Neural cell (in vitro differentiated cells): Measurements from ENCODE around the gene AARS2. TPM values are rescaled to one million over a fixed set of nuclear protein-coding genes. Genes with fewer than 3 reads are reported as not detected.

Experiments used
- H2AFZ ChIP-seq: fragments of 200-600, 300-800 bp; sonication (generic), shearing (Covaris generic); 2 replicates; pipeline ENCODE4 v1.6.0; 2014; ENCODE audit warnings: low read depth, mild to moderate bottlenecking, antibody characterized with exemption, low read length, moderate library complexity
- H3F3A ChIP-seq: fragments of 200-600 bp; shearing (Covaris generic); 2 replicates; pipeline ENCODE4 v1.6.1; 2016; ENCODE audit warnings: mild to moderate bottlenecking, moderate library complexity, mixed read lengths, antibody characterized with exemption, low read length; ENCODE audit not compliant: insufficient read depth, poor library complexity, severe bottlenecking
- H3K27ac ChIP-seq: fragments of 200-600, 300-800 bp; sonication (generic), shearing (Covaris generic); 2 replicates; pipeline ENCODE4 v1.5.1; 2014; ENCODE audit warnings: mild to moderate bottlenecking, low read length, moderate library complexity
- H3K27me3 ChIP-seq: fragments of 300-800, 200-600 bp; sonication (generic), shearing (Covaris generic); 2 replicates; pipeline ENCODE4 v1.6.0; 2014; ENCODE audit warnings: mild to moderate bottlenecking, low read depth, low read length, moderate library complexity; ENCODE audit not compliant: insufficient read depth
- H3K36me3 ChIP-seq: fragments of 300-800, 200-600 bp; sonication (generic), shearing (Covaris generic); 2 replicates; pipeline ENCODE4 v1.5.1; 2014; ENCODE audit warnings: mild to moderate bottlenecking, antibody characterized with exemption, low read length, moderate library complexity; ENCODE audit not compliant: insufficient read depth
- H3K4me2 ChIP-seq: fragments of 300-800, 200-600 bp; sonication (generic), shearing (Covaris generic); 2 replicates; pipeline ENCODE4 v1.6.0; 2014; ENCODE audit warnings: mild to moderate bottlenecking, low read length
- H3K4me3 ChIP-seq: fragments of 300-800, 200-600 bp; sonication (generic), shearing (Covaris generic); 2 replicates; pipeline ENCODE4 v1.5.1; 2014; ENCODE audit warnings: mild to moderate bottlenecking, low read length, moderate library complexity
- H3K79me2 ChIP-seq: fragments of 200-600 bp; shearing (Covaris generic); replicated peaks from 2 replicates; pipeline ENCODE4 v1.6.0; 2014; ENCODE audit warnings: mild to moderate bottlenecking, low read length, moderate library complexity; ENCODE audit not compliant: insufficient read depth
- H3K9ac ChIP-seq: fragments of 300-800, 200-600 bp; sonication (generic), shearing (Covaris generic); 2 replicates; pipeline ENCODE4 v1.6.1; 2016; ENCODE audit warnings: mild to moderate bottlenecking, low read length, mixed read lengths
- H3K9me2 ChIP-seq: fragments of 200-600 bp; shearing (Covaris generic); 2 replicates; pipeline ENCODE4 v1.6.1; 2016; ENCODE audit warnings: mild to moderate bottlenecking, low read length, mixed read lengths; ENCODE audit not compliant: insufficient read depth
- H3K9me3 ChIP-seq: fragments of 200-600, 300-800 bp; sonication (generic), shearing (Covaris generic); 2 replicates; pipeline ENCODE4 v1.6.1; 2016; ENCODE audit warnings: mild to moderate bottlenecking, mixed run types, low read length, moderate library complexity, mixed read lengths
- H4K20me1 ChIP-seq: fragments of 200-600 bp; shearing (Covaris generic); 2 replicates; pipeline ENCODE4 v1.6.1; 2016; ENCODE audit warnings: mild to moderate bottlenecking, mixed run types; ENCODE audit not compliant: insufficient read depth
- EP300 ChIP-seq: fragments of 450-650 bp; conservative IDR thresholded peaks from 2 replicates; pipeline ENCODE4 v1.6.1; 2014; ENCODE audit warnings: antibody characterized with exemption, mild to moderate bottlenecking, moderate library complexity; ENCODE audit not compliant: poor library complexity, severe bottlenecking
- EZH2 ChIP-seq: fragments of 200-600, 300-800 bp; shearing (Covaris generic), sonication (generic); IDR thresholded peaks from 2 replicates; pipeline ENCODE4 v1.6.1; 2014; ENCODE audit warnings: antibody characterized with exemption, low read length, borderline replicate concordance, mild to moderate bottlenecking; ENCODE audit not compliant: insufficient read depth, poor library complexity, severe bottlenecking
- MXI1 ChIP-seq: fragments of 450-650 bp; conservative IDR thresholded peaks from 2 replicates; pipeline ENCODE4 v1.6.1; 2014; ENCODE audit warnings: antibody characterized with exemption, mild to moderate bottlenecking; ENCODE audit not compliant: poor library complexity, severe bottlenecking
- POLR2AphosphoS5 ChIP-seq: IDR thresholded peaks from 2 replicates; pipeline ENCODE4 v1.6.1; 2012
- RAD21 ChIP-seq: fragments of 450-650 bp; conservative IDR thresholded peaks from 2 replicates; pipeline ENCODE4 v1.6.1; 2014; ENCODE audit warnings: antibody characterized with exemption, mild to moderate bottlenecking, moderate library complexity
- SMC3 ChIP-seq: fragments of 450-650 bp; conservative IDR thresholded peaks from 2 replicates; pipeline ENCODE4 v1.6.1; 2014; ENCODE audit warnings: antibody characterized with exemption, mild to moderate bottlenecking, moderate library complexity; ENCODE audit not compliant: poor library complexity
- TAF1 ChIP-seq: IDR thresholded peaks from 2 replicates; pipeline ENCODE4 v1.6.1; 2012; ENCODE audit warnings: low read depth
- polyA plus RNA-seq: library from polyadenylated mRNA; depleted of rRNA; stranded (reverse); fragments of >200 nt; gene quantifications from 2 replicates; pipeline ENCODE4 v1.2.3, GENCODE V29; 2014
- TF ChIP-seq, protein P1 (sequence below): IDR thresholded peaks from 2 replicates; pipeline ENCODE4 v1.6.1; 2012; ENCODE audit warnings: borderline replicate concordance
- TF ChIP-seq, protein P2 (sequence below): fragments of 450-650 bp; IDR thresholded peaks from 2 replicates; pipeline ENCODE4 v1.5.1; 2014; ENCODE audit warnings: antibody characterized with exemption, mild to moderate bottlenecking, moderate library complexity; ENCODE audit not compliant: poor library complexity, severe bottlenecking

AARS2 gene
- polyA plus RNA-seq, 1 donor from 2014 or later, result 12.6 TPM

- no peak overlapping the region for H3K4me3 ChIP-seq
- H3K9me3 ChIP-seq, result no peaks in the 10 kb centered on the region
- no peak overlapping the region for H3K9ac ChIP-seq
- no peak overlapping the region for H3K4me2 ChIP-seq
- no peak overlapping the region for H3K27ac ChIP-seq
- no peak for TF ChIP-seq RAD21
- no peak for TF ChIP-seq MXI1
- TF ChIP-seq, protein P1, sequence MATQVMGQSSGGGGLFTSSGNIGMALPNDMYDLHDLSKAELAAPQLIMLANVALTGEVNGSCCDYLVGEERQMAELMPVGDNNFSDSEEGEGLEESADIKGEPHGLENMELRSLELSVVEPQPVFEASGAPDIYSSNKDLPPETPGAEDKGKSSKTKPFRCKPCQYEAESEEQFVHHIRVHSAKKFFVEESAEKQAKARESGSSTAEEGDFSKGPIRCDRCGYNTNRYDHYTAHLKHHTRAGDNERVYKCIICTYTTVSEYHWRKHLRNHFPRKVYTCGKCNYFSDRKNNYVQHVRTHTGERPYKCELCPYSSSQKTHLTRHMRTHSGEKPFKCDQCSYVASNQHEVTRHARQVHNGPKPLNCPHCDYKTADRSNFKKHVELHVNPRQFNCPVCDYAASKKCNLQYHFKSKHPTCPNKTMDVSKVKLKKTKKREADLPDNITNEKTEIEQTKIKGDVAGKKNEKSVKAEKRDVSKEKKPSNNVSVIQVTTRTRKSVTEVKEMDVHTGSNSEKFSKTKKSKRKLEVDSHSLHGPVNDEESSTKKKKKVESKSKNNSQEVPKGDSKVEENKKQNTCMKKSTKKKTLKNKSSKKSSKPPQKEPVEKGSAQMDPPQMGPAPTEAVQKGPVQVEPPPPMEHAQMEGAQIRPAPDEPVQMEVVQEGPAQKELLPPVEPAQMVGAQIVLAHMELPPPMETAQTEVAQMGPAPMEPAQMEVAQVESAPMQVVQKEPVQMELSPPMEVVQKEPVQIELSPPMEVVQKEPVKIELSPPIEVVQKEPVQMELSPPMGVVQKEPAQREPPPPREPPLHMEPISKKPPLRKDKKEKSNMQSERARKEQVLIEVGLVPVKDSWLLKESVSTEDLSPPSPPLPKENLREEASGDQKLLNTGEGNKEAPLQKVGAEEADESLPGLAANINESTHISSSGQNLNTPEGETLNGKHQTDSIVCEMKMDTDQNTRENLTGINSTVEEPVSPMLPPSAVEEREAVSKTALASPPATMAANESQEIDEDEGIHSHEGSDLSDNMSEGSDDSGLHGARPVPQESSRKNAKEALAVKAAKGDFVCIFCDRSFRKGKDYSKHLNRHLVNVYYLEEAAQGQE, result no peak
- no peak for TF ChIP-seq TAF1
- TF ChIP-seq, protein P2, sequence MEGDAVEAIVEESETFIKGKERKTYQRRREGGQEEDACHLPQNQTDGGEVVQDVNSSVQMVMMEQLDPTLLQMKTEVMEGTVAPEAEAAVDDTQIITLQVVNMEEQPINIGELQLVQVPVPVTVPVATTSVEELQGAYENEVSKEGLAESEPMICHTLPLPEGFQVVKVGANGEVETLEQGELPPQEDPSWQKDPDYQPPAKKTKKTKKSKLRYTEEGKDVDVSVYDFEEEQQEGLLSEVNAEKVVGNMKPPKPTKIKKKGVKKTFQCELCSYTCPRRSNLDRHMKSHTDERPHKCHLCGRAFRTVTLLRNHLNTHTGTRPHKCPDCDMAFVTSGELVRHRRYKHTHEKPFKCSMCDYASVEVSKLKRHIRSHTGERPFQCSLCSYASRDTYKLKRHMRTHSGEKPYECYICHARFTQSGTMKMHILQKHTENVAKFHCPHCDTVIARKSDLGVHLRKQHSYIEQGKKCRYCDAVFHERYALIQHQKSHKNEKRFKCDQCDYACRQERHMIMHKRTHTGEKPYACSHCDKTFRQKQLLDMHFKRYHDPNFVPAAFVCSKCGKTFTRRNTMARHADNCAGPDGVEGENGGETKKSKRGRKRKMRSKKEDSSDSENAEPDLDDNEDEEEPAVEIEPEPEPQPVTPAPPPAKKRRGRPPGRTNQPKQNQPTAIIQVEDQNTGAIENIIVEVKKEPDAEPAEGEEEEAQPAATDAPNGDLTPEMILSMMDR, result no peak
- TF ChIP-seq EZH2, result no peak
- no peak for TF ChIP-seq POLR2AphosphoS5
- TF ChIP-seq EP300, result no peak
- no peak for TF ChIP-seq SMC3
- no peaks in the 10 kb centered on the region for H3K27me3 ChIP-seq
- no peaks in the 10 kb centered on the region for H3F3A ChIP-seq
- peaks cover 7% of the 10 kb centered on the region for H3K79me2 ChIP-seq
- no peak overlapping the region for H2AFZ ChIP-seq
- H3K9me2 ChIP-seq, result no peaks in the 10 kb centered on the region
- H4K20me1 ChIP-seq, result no peaks in the 10 kb centered on the region
- H3K36me3 ChIP-seq, result peaks cover 7% of the 10 kb centered on the region
Measured at GRCh38 chr6:44309092-44309491, 4.1 kb downstream of the AARS2 start.

DNA sequence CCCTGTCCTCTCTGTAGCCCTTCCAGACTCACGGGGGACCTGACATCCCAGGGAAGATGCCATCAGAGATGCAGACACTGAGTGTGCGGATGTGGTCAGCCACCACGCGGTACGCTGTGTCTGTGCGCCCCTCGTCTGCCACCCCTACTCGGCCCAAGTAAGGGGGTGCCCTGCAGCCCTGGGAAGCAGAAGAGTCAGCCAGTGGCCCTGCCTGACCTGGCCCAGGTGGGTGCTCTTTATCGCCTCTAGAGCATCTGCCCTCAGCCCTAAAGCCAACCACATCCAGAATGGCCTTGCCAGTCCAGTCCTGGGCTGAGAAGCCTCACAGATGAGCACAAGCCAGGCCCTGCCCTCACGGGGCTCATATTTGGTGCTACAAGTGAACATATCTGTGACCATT lies 5.9 kb downstream of the AARS2 start:
- Histone ChIP-seq H3K9ac (no peak overlapping the region), H3K36me3 (peaks cover 7% of the 10 kb centered on the region), H3K79me2 (peaks cover under 1% of the 10 kb centered on the region), H2AFZ (no peak overlapping the region), H3K4me2 (no peak overlapping the region), H4K20me1 (no peaks in the 10 kb centered on the region), H3K9me3 (no peaks in the 10 kb centered on the region), H3F3A (no peaks in the 10 kb centered on the region), H3K27ac (no peak overlapping the region), H3K27me3 (no peaks in the 10 kb centered on the region), H3K9me2 (no peaks in the 10 kb centered on the region), H3K4me3 (no peak overlapping the region)
- TF ChIP-seq TAF1, result no peak
- no peak for TF ChIP-seq EP300

GRCh38 chr6:44306710-44307109 lies 6.4 kb downstream of the AARS2 start:
- Histone ChIP-seq H3K79me2 (no peaks in the 10 kb centered on the region), H2AFZ (no peak overlapping the region), H3K9me2 (no peaks in the 10 kb centered on the region), H3K9me3 (no peaks in the 10 kb centered on the region), H3K27ac (no peak overlapping the region), H3K4me2 (no peak overlapping the region), H4K20me1 (no peaks in the 10 kb centered on the region), H3K36me3 (peaks cover 7% of the 10 kb centered on the region), H3K9ac (no peak overlapping the region), H3K27me3 (no peaks in the 10 kb centered on the region), H3K4me3 (no peak overlapping the region), H3F3A (no peaks in the 10 kb centered on the region)
- no peak for TF ChIP-seq MXI1
- TF ChIP-seq RAD21, result no peak
- no peak for TF ChIP-seq POLR2AphosphoS5
- TF ChIP-seq, protein P2, result no peak
